Suppressor macrophage (primary cell): ENCODE measurements around the gene MRAP.
"Not testable (repeated sequence)": the region's sequence is repeated elsewhere in the genome, so short reads cannot be mapped to it uniquely, and the experiment has no call there.

Experiments
- DNase-seq, 4 experiments: peaks; one replicate each; pipeline ENCODE4 v3.0.0-alpha.2; 2020 to 2022
- total RNA-seq, 17 experiments: gene quantifications; one replicate each; lab custom pipeline; 2026; ENCODE audit warnings: mixed read lengths in 6 of 17, inconsistent platforms in 3 of 17; lab: John Stamatoyannopoulos, UW

Gene MRAP
- 0 to 0.99 (median 0) reads per million in 17 experiments for total RNA-seq

GRCh38 chr21:32298658-32299081 lies at the start of gene MRAP:
TSS of gene MRAP (plus strand) at chr21:32298855. CDS start at chr21:32298972, 117 bp downstream.
- DNase-seq, result no peak

GRCh38 chr21:32249511-32250280 lies 49.0 kb upstream of the MRAP start:
- no peak for DNase-seq

GRCh38 chr21:32252136-32252535 lies 46.5 kb upstream of the MRAP start:
- no peak for DNase-seq

GRCh38 chr21:32253215-32253641 lies 45.4 kb upstream of the MRAP start:
- no peak for DNase-seq

GRCh38 chr21:32256251-32256650 lies 42.4 kb upstream of the MRAP start:
- DNase-seq, result no peak

GRCh38 chr21:32256873-32257620 lies 41.6 kb upstream of the MRAP start:
- no peak for DNase-seq

- DNase-seq, result peak; percentile 65 to 72 (median 66)
Measured at GRCh38 chr21:32257962-32258785, 40.5 kb upstream of the MRAP start.

GRCh38 chr21:32258786-32259048 lies 39.9 kb upstream of the MRAP start:
- not testable (repeated sequence) for DNase-seq

- no peak for DNase-seq
Measured at GRCh38 chr21:32260130-32260529, 38.5 kb upstream of the MRAP start.

- no peak for DNase-seq
Measured at GRCh38 chr21:32261929-32262328, 36.7 kb upstream of the MRAP start.

GRCh38 chr21:32265321-32265720 lies 33.3 kb upstream of the MRAP start:
- not testable (repeated sequence) for DNase-seq

GRCh38 chr21:32270748-32271147 lies 27.9 kb upstream of the MRAP start:
- no peak for DNase-seq

GRCh38 chr21:32276671-32277070 lies 22.0 kb upstream of the MRAP start:
- DNase-seq, result no peak

GRCh38 chr21:32278103-32278502 lies 20.6 kb upstream of the MRAP start:
- DNase-seq, result peak in 3 of 4 experiments; percentile 10 to 20 (median 14)

GRCh38 chr21:32278518-32279376 lies 19.9 kb upstream of the MRAP start, which contains the start of gene MIS18A:
TSS of gene MIS18A (minus strand) at chr21:32279049. CDS start at chr21:32279014, 35 bp downstream.
- DNase-seq, result peak; percentile 97 to 99 (median 98)

- DNase-seq, result no peak
Measured at GRCh38 chr21:32279377-32279680, 19.3 kb upstream of the MRAP start.

- DNase-seq, result no peak
Measured at GRCh38 chr21:32281531-32281930, 17.1 kb upstream of the MRAP start.

GRCh38 chr21:32282992-32283391 lies 15.7 kb upstream of the MRAP start:
- DNase-seq, result no peak

GRCh38 chr21:32285476-32285875 lies 13.2 kb upstream of the MRAP start:
- DNase-seq, result no peak

GRCh38 chr21:32297449-32297848 lies 1.2 kb upstream of the MRAP start:
- DNase-seq, result no peak

- DNase-seq, result no peak
Measured at GRCh38 chr21:32298148-32298559, 501 bp upstream of the MRAP start.

- DNase-seq, result no peak
Measured at GRCh38 chr21:32299695-32300094, 1.0 kb downstream of the MRAP start.
